ENCODE results near the gene TMEM91.

DNA sequence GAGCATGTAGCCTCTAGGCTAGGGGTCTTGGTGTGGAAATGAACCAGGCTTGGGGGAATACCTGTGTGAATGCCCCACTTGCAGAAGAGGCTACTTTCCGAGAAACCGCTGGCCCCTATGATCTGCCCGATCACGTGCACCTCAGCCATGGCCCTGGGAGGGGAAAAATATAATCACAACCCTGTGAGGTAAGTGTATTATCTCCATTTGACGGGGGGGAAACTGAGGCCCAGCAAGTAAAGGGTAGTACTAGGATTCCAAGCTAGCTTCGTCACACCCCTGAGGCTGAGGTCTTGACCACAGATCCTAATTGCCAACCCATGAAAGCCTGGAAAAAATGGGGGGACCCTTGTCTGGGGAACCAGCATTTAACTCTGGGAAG is 13.0 kb upstream of the TMEM91 start:
- TF ChIP-seq, protein P1, sequence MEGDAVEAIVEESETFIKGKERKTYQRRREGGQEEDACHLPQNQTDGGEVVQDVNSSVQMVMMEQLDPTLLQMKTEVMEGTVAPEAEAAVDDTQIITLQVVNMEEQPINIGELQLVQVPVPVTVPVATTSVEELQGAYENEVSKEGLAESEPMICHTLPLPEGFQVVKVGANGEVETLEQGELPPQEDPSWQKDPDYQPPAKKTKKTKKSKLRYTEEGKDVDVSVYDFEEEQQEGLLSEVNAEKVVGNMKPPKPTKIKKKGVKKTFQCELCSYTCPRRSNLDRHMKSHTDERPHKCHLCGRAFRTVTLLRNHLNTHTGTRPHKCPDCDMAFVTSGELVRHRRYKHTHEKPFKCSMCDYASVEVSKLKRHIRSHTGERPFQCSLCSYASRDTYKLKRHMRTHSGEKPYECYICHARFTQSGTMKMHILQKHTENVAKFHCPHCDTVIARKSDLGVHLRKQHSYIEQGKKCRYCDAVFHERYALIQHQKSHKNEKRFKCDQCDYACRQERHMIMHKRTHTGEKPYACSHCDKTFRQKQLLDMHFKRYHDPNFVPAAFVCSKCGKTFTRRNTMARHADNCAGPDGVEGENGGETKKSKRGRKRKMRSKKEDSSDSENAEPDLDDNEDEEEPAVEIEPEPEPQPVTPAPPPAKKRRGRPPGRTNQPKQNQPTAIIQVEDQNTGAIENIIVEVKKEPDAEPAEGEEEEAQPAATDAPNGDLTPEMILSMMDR (IDR thresholded peaks at IDR 0.05; ENCODE audit: extremely low read depth in 1 of 2, insufficient read depth in 1 of 2, low read depth in 1 of 2, low read length in 2 of 2): no peak
- no peak for TF ChIP-seq POLR2A (IDR thresholded peaks at IDR 0.05; ENCODE audit: low read depth, low read length)
- TF ChIP-seq EZH2 (IDR thresholded peaks at IDR 0.05; ENCODE audit: borderline replicate concordance, low read depth, low read length, severe bottlenecking): no peak
- TF ChIP-seq POLR2AphosphoS5 (IDR thresholded peaks at IDR 0.05; ENCODE audit: insufficient read depth, low read depth, low read length): no peak
